Measurements from ENCODE around the gene SEMA3D. TPM values are rescaled to one million over a fixed set of nuclear protein-coding genes. Genes with fewer than 3 reads are reported as not detected.

The SEMA3D gene
- total RNA-seq, 4 donors from 2014 or later, result 1.4 to 1.6 (median 1.5) TPM; not detected in 1

- no peaks in the 10 kb centered on the region for H3K36me3 ChIP-seq
- H3K27ac ChIP-seq, result no peak overlapping the region
- no peak for DNase-seq
- 73 to 74% methylated on average over 2 of the region's 2 CpGs for WGBS, 2 donors (ENCODE audit: low coverage in 1 of 2)
- no peaks in the 10 kb centered on the region for H3K27me3 ChIP-seq
- H3K4me3 ChIP-seq, result no peak overlapping the region
- TF ChIP-seq POLR2A (IDR thresholded peaks at IDR 0.05) (no peak), CTCF (IDR thresholded peaks at IDR 0.05) (no peak), POLR2AphosphoS5 (IDR thresholded peaks at IDR 0.05) (no peak), EP300 (IDR thresholded peaks at IDR 0.05; ENCODE audit: low read depth) (no peak)
- H3K9me3 ChIP-seq, result no peaks in the 10 kb centered on the region
- intact Hi-C loops (cut with DNase I; ENCODE audit: low total_unique reads), result no loop called here
- peaks cover 0 to 4% (median 0%) of the 10 kb centered on the region in 4 donors for H3K4me1 ChIP-seq
- in situ Hi-C loops (cut with MboI; ENCODE audit: low pct_ligation_motif_present in 1 of 4, low pct_unique_long_range_greater_than_20kb in 1 of 4, low sequenced_read_pairs in 3 of 4), result no loop called here
Measured at GRCh38 chr7:84985073-84985784, 201.6 kb downstream of the SEMA3D start.

GRCh38 chr7:84982199-84982598 lies 204.7 kb downstream of the SEMA3D start:
- intact Hi-C loops (cut with DNase I; ENCODE audit: low total_unique reads) (no loop called here), in situ Hi-C loops (cut with MboI; ENCODE audit: low pct_ligation_motif_present in 1 of 4, low pct_unique_long_range_greater_than_20kb in 1 of 4, low sequenced_read_pairs in 3 of 4) (no loop called here)
- DNase-seq, result no peak
- no peak overlapping the region for H3K27ac ChIP-seq
- peaks cover 0 to 4% (median 0%) of the 10 kb centered on the region in 4 donors for H3K4me1 ChIP-seq
- no peaks in the 10 kb centered on the region for H3K9me3 ChIP-seq
- H3K27me3 ChIP-seq, result no peaks in the 10 kb centered on the region
- no peaks in the 10 kb centered on the region for H3K36me3 ChIP-seq
- no peak overlapping the region for H3K4me3 ChIP-seq
- TF ChIP-seq POLR2A (IDR thresholded peaks at IDR 0.05) (no peak), CTCF (IDR thresholded peaks at IDR 0.05) (no peak), EP300 (IDR thresholded peaks at IDR 0.05; ENCODE audit: low read depth) (no peak), POLR2AphosphoS5 (IDR thresholded peaks at IDR 0.05) (no peak)

- no peak overlapping the region for H3K27ac ChIP-seq
- H3K36me3 ChIP-seq, result no peaks in the 10 kb centered on the region
- in situ Hi-C loops (cut with MboI; ENCODE audit: low pct_ligation_motif_present in 1 of 4, low pct_unique_long_range_greater_than_20kb in 1 of 4, low sequenced_read_pairs in 3 of 4) (no loop called here), intact Hi-C loops (cut with DNase I; ENCODE audit: low total_unique reads) (no loop called here)
- no peaks in the 10 kb centered on the region for H3K9me3 ChIP-seq
- peaks cover 0 to 2% (median 0%) of the 10 kb centered on the region in 4 donors for H3K4me1 ChIP-seq
- DNase-seq, result no peak
- no peaks in the 10 kb centered on the region for H3K27me3 ChIP-seq
- WGBS, 2 donors (ENCODE audit: low coverage in 1 of 2), result 50% methylated on average over 6 of the region's 6 CpGs; no CpG with 5 or more reads in 1 of the 2 donors
- no peak overlapping the region for H3K4me3 ChIP-seq
- no peak for TF ChIP-seq POLR2A (IDR thresholded peaks at IDR 0.05)
- TF ChIP-seq POLR2AphosphoS5 (IDR thresholded peaks at IDR 0.05), result no peak
- TF ChIP-seq EP300 (IDR thresholded peaks at IDR 0.05; ENCODE audit: low read depth), result no peak
- no peak for TF ChIP-seq CTCF (IDR thresholded peaks at IDR 0.05)
Measured at GRCh38 chr7:84981055-84981976, 205.5 kb downstream of the SEMA3D start.

- in situ Hi-C loops (cut with MboI; ENCODE audit: low pct_ligation_motif_present in 1 of 4, low pct_unique_long_range_greater_than_20kb in 1 of 4, low sequenced_read_pairs in 3 of 4) (no loop called here), intact Hi-C loops (cut with DNase I; ENCODE audit: low total_unique reads) (no loop called here)
- TF ChIP-seq POLR2AphosphoS5 (IDR thresholded peaks at IDR 0.05), result no peak
- Histone ChIP-seq H3K4me3 (no peak overlapping the region), H3K27ac (no peak overlapping the region), H3K36me3 (no peaks in the 10 kb centered on the region), H3K27me3 (no peaks in the 10 kb centered on the region), H3K9me3 (no peaks in the 10 kb centered on the region), H3K4me1 (no peaks in the 10 kb centered on the region)
- 33 to 49% methylated on average over 1 of the region's 1 CpG for WGBS, 2 donors (ENCODE audit: low coverage in 1 of 2)
- no peak for DNase-seq
Measured at GRCh38 chr7:84975586-84976185, 211.2 kb downstream of the SEMA3D start.

Measured in transverse colon (tissue), 4 donors.